ENCODE measurements around the gene PELI2. TPM values are rescaled to one million over a fixed set of nuclear protein-coding genes. Genes with fewer than 3 reads are reported as not detected.

Gene PELI2
- total RNA-seq, 4 donors from 2014 or later: 12.9 to 21.8 (median 17.6) TPM

DNA sequence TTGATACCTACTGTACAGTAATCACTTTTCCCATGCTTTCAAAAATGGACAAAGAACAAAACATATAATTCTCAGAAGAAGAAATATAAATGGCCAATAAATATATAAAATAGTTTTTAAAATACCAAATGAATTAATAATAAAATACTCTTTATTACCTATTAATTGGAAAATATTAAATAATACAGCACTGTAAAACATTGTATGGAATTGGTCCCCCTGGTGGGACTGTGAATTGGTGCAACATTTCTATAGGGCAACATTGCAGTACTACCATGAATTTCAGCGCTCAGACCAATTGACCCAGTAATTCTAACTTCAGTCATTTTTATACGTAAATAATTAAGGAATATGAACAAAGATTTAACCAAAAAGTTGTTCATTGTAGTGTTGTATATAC is 162.6 kb downstream of the PELI2 start:
- TF ChIP-seq, protein P1, sequence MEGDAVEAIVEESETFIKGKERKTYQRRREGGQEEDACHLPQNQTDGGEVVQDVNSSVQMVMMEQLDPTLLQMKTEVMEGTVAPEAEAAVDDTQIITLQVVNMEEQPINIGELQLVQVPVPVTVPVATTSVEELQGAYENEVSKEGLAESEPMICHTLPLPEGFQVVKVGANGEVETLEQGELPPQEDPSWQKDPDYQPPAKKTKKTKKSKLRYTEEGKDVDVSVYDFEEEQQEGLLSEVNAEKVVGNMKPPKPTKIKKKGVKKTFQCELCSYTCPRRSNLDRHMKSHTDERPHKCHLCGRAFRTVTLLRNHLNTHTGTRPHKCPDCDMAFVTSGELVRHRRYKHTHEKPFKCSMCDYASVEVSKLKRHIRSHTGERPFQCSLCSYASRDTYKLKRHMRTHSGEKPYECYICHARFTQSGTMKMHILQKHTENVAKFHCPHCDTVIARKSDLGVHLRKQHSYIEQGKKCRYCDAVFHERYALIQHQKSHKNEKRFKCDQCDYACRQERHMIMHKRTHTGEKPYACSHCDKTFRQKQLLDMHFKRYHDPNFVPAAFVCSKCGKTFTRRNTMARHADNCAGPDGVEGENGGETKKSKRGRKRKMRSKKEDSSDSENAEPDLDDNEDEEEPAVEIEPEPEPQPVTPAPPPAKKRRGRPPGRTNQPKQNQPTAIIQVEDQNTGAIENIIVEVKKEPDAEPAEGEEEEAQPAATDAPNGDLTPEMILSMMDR (IDR thresholded peaks at IDR 0.05; ENCODE audit: low read depth): no peak

DNA sequence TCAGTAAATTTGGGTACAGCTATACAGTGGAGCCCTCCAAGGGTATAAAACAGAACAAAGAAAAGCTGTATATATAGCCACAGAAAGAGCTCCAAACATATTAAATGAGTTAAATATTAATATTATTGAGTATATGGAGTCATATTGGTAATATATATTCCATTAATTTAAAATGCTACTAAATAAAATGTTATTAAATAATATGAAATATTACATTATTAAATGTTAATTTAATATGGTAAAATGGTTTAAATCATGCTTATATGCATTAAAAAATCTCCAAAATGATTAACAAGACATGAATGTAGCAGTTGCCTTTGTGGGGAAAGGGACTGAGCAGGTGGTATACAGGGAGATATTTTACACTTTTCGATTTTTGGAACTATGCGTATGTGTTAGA is 164.0 kb downstream of the PELI2 start:
- TF ChIP-seq, protein P1 (IDR thresholded peaks at IDR 0.05; ENCODE audit: low read depth): no peak

DNA sequence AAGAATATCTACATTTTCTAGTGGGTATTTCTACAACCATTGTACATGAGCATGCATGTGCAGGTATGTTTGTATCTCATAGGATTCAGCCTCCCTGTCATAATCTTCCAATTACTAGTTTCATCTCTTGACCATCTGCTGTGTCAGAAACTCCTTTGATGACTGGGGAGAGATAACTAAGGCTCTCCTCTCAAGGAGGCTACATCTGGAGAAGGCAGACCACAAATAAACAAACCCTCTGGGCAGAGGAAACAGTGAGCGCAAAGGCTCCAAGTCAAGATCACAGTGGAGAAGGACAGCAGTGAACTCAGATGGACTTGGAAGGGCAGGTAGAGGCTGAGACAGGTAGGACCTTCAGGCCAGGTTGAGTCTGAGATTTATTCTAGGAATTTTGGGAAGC is 166.4 kb downstream of the PELI2 start:
- TF ChIP-seq, protein P1 (IDR thresholded peaks at IDR 0.05; ENCODE audit: low read depth): no peak

DNA sequence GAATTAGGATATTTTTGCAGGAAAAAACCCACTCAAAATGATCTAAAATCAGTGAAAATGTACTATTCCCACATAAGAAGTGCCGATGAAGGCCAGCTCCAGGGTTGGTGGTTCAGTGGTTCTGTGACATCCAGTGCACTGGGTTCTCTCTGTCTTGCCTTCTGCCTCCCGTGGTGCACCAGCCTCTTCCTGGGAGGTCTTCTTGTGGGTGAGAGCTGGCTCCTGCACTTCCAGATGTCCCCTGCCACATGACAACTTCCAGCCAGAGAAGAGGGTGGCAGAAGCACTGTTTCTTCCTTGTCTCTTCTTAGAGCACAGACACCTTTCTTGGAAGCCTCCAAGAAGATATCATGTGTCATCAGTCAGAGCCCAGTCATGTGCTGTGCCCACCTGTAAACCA is 170.9 kb downstream of the PELI2 start:
- TF ChIP-seq, protein P1 (IDR thresholded peaks at IDR 0.05; ENCODE audit: low read depth): no peak

DNA sequence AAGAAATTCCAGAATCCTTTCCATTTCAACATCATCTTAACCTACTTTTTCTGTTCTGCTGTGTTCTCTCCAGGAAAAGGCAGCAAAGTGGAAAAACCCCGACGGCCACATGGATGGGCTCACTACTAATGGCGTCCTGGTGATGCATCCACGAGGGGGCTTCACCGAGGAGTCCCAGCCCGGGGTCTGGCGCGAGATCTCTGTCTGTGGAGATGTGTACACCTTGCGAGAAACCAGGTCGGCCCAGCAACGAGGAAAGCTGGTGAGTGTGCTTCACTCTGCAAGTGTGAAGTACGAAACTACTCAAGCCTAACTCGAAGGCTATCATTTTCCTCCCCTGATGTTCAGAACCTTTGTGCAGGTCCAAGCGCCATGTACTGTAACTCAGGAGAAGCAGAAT is 172.0 kb downstream of the PELI2 start:
- TF ChIP-seq, protein P1 (IDR thresholded peaks at IDR 0.05; ENCODE audit: low read depth): no peak

DNA sequence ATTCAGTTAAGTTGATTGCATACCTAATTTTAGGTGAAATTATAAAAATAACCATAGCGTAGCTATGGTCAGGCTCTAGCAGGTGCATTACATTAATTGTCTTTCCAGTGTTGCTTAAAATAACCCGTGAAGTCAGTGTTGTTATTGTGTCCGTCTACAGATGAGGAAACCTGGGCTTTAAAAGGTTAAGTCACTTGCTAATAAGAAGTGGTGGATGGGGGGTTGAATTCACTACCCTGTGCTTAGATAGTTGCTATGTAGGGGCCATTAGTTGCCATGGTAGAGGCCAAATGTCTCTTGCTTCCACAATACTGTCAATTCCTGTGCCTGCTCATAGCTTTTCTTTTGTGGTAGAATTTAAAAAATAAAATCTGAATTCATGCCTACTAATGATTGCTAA is 174.8 kb downstream of the PELI2 start:
- TF ChIP-seq, protein P1 (IDR thresholded peaks at IDR 0.05; ENCODE audit: low read depth): no peak

DNA sequence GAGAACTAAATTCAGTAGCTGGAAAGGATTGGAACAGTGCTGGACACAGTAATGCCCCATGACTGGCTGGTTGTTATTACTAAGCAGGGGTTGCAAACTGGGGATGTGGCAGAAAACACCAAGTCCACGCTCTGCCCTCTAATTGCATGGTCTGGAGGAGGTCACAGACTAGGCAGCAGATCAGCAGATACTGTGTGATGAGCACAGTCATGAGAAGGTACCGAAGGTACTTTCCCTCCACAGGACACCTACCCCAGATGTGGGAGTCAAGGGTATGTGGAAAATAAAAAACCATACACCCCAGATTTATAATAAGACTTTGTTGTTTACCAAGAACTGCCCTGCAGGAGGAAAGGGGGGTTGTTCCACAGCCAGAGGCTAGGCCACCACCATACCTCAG is 175.3 kb downstream of the PELI2 start:
- TF ChIP-seq, protein P1 (IDR thresholded peaks at IDR 0.05; ENCODE audit: low read depth): no peak
